Ishikawa (cell line): ENCODE measurements around the gene RAET1G.

ENCODE experiments used
- CEBPB ChIP-seq: IDR thresholded peaks from 2 replicates; pipeline ENCODE4 v1.6.1; 2012
- TEAD4 ChIP-seq: IDR thresholded peaks from 2 replicates; pipeline ENCODE4 v1.6.1; 2012

DNA sequence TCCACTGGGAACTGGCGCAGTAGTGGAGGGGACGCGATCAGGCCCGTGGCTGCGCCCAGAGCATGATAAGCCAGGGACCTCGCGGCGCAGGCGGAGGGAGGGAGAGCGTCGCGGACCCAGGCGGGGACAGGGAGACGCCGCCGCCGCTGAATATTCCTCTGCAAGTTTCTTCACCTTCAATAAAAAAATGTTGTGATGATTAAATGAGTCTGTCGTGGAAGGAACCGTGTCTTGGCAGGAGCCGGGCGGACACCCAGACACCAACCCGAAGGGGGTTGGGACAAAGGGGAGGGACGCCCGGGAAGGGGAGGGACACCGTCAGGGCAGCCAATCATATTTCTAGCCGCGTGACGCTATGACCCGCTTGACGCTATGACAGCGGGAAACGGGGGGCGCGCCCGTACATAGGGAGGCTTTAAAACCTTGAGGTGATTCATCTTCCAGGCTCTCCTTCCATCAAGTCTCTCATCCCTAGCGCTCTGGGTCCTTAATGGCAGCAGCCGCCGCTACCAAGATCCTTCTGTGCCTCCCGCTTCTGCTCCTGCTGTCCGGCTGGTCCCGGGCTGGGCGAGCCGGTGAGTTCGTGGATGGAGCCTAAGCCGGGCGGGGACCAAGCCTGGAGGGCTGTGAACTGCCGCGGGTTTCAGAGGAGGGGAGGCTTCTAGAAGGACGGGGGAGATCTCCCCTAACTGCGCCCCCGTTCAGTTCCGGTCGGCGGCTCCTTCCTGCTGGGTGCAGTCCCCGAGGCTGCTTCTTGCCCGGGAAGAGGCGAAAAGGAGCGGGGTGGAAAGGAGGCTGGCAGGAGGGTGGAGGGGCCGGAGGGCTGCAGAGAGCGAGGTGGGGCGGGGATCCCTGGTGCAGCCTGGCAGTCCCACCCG is 18.9 kb upstream of the RAET1G start, which contains the start of gene ULBP2:
- TF ChIP-seq TEAD4 (no peak), CEBPB (no peak)
